Rectal smooth muscle tissue (tissue), 1 donor: ENCODE measurements around the gene XAB2.

Experiments used
- H3K27ac ChIP-seq: one replicate; pipeline ENCODE4 v1.7.0; 2013; ENCODE audit warnings: low read depth, low read length, inconsistent platforms
- H3K27me3 ChIP-seq: one replicate; pipeline ENCODE4 v1.7.0; 2013; ENCODE audit warnings: low read length; ENCODE audit not compliant: control insufficient read depth, insufficient read depth
- H3K36me3 ChIP-seq: one replicate; pipeline ENCODE4 v1.7.0; 2013; ENCODE audit warnings: low read length; ENCODE audit not compliant: control insufficient read depth, insufficient read depth
- H3K4me1 ChIP-seq: one replicate; pipeline ENCODE4 v1.7.0; 2013; ENCODE audit warnings: low read length; ENCODE audit not compliant: control insufficient read depth, insufficient read depth
- H3K4me3 ChIP-seq: one replicate; pipeline ENCODE4 v1.7.0; 2013; ENCODE audit warnings: low read length
- H3K9ac ChIP-seq: one replicate; pipeline ENCODE4 v1.7.0; 2013; ENCODE audit warnings: low read length

Gene XAB2

GRCh38 chr19:7663706-7664105 lies 34.4 kb upstream of the XAB2 start:
- Histone ChIP-seq H3K27me3 (no peaks in the 10 kb centered on the region), H3K4me3 (no peak overlapping the region), H3K9ac (no peak overlapping the region), H3K27ac (no peak overlapping the region), H3K4me1 (no peaks in the 10 kb centered on the region), H3K36me3 (no peaks in the 10 kb centered on the region)

DNA sequence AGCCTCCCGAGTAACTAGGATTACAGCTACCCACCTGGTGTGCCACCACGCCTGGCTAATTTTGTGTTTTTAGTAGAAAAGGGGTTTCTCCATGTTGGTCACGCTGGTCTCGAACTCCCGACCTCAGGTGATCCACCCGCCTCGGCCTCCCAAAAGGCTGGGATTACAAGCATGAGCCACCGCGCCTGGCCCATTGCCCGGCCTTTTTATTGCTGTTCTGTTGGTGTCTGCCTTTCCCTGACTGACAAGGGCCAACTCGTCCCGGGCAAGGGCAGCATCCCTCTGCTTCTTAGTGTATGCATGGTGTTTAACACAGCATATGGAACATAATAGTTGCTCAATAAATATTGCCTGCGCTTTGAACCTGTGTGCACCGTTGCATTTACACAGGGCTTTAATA lies 33.3 kb upstream of the XAB2 start:
- H3K4me1 ChIP-seq, result no peaks in the 10 kb centered on the region
- no peaks in the 10 kb centered on the region for H3K27me3 ChIP-seq
- H3K36me3 ChIP-seq, result no peaks in the 10 kb centered on the region
- no peak overlapping the region for H3K4me3 ChIP-seq
- no peak overlapping the region for H3K9ac ChIP-seq
- H3K27ac ChIP-seq, result no peak overlapping the region

GRCh38 chr19:7661744-7662538 lies 32.6 kb upstream of the XAB2 start:
- H3K4me3 ChIP-seq, result no peak overlapping the region
- H3K27ac ChIP-seq, result no peak overlapping the region
- H3K4me1 ChIP-seq, result no peaks in the 10 kb centered on the region
- no peaks in the 10 kb centered on the region for H3K27me3 ChIP-seq
- H3K36me3 ChIP-seq, result no peaks in the 10 kb centered on the region
- no peak overlapping the region for H3K9ac ChIP-seq

GRCh38 chr19:7658219-7658686 lies 28.9 kb upstream of the XAB2 start:
- Histone ChIP-seq H3K9ac (no peak overlapping the region), H3K27ac (no peak overlapping the region), H3K27me3 (no peaks in the 10 kb centered on the region), H3K4me1 (no peaks in the 10 kb centered on the region), H3K4me3 (no peak overlapping the region), H3K36me3 (no peaks in the 10 kb centered on the region)

DNA sequence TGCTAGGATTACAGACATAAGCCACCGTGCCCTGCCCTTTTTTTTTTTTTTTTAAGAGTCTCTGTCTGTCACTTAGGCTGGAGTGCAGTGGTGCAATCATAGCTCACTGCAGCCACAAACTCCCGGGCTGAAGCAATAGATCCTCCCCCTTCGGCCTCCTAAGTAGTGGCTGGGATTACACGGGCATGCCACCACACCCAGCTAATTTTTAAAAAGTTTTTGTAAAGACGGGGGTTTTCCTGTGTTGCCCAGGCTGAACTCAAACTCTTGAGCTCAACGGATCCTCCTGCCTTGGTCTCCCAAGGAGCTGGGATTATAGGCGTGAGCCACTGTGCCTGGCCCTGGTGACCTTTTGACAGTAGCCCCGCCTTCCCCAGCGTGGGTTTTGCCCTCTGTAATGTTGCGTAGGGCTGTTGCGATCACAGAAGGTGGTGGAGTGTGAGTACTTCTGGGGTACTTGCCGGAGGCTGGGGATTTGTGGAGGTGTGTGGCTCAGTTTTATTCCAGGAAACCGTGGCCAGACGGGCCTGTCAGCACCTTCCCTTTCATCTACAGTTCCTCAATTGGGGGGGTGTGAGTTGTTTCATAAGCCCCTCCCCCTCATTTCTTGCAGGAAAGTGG lies 27.9 kb upstream of the XAB2 start:
- Histone ChIP-seq H3K36me3 (no peaks in the 10 kb centered on the region), H3K27ac (no peak overlapping the region), H3K4me1 (peaks cover 1% of the 10 kb centered on the region), H3K9ac (no peak overlapping the region), H3K27me3 (no peaks in the 10 kb centered on the region), H3K4me3 (no peak overlapping the region)

GRCh38 chr19:7655581-7655980 lies 26.2 kb upstream of the XAB2 start:
- Histone ChIP-seq H3K9ac (no peak overlapping the region), H3K4me3 (no peak overlapping the region), H3K27me3 (no peaks in the 10 kb centered on the region), H3K4me1 (peaks cover 3% of the 10 kb centered on the region), H3K36me3 (no peaks in the 10 kb centered on the region), H3K27ac (no peak overlapping the region)

DNA sequence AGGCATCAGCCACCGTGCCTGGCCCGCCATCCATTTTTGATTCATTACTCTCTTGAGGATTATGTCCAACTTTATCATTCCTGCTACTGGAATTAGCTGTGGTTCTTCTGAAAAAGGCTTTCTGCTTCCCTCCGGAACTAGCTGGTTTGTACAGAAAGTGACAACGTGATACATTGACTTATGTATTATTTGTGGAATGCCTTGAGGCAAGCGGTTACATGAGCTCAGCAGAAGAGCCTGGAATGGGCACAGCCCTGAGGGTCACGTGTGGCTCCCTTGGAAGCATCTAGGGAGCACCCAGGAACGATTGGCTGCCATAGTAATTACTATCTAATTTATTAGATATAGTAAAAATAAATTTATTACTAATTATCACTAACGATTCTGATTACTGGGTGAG lies 25.1 kb upstream of the XAB2 start:
- Histone ChIP-seq H3K27ac (no peak overlapping the region), H3K9ac (no peak overlapping the region), H3K4me3 (no peak overlapping the region), H3K4me1 (peaks cover 3% of the 10 kb centered on the region), H3K36me3 (no peaks in the 10 kb centered on the region), H3K27me3 (no peaks in the 10 kb centered on the region)

DNA sequence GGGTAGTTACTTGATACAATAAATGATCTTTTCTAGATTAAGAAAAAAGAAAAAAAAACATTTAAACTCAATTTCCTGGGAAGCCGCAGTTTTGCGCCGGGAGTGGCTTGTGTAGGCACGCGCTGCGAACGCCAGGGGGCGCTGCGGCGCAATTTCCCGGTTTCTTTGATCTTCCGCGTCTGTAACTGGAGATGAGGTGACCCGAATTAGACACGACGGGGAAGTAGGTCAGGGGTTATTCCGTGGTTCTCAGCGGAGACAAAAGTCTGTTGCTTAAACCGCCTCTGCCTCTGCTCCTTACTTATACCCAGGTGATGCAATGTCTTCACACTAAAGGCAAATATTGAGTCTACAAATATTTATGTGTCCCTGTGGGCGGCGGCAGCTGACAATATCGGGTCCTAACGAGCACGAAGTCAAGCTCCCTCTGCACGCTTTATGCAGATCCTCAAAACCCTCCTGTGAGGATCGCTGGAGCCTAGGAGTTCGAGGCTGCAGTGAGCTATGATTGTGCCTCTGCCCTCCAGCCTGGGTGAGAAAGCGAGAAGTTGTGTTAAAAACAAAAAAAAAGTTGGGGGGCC lies 22.8 kb upstream of the XAB2 start:
- H3K27ac ChIP-seq, result no peak overlapping the region
- peaks cover 3% of the 10 kb centered on the region for H3K4me1 ChIP-seq
- no peaks in the 10 kb centered on the region for H3K36me3 ChIP-seq
- peak overlapping the region; percentile 30 for H3K9ac ChIP-seq
- peak overlapping the region; percentile 59 for H3K4me3 ChIP-seq
- H3K27me3 ChIP-seq, result no peaks in the 10 kb centered on the region

DNA sequence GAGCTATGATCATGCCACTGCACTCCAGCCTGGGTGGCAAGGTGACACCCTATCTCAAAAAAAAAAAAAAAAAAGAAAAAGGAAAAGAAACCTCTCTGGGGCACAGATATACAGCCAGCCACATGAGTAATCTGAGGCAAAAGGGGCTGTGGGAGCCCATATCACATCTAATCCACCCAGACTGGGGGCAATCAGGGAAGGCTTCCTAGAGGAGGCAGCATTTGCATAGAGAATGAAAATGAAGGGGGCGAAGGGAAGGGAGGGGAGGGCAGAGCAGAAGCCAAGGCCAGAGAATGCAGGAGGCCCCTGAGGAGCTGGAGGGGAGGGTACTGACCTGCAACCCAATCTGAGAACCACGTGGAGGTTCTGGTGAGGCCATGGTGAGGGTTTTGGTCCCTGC lies 20.8 kb upstream of the XAB2 start:
- peaks cover 3% of the 10 kb centered on the region for H3K4me1 ChIP-seq
- no peaks in the 10 kb centered on the region for H3K36me3 ChIP-seq
- no peak overlapping the region for H3K27ac ChIP-seq
- H3K4me3 ChIP-seq, result no peak overlapping the region
- no peaks in the 10 kb centered on the region for H3K27me3 ChIP-seq
- no peak overlapping the region for H3K9ac ChIP-seq

DNA sequence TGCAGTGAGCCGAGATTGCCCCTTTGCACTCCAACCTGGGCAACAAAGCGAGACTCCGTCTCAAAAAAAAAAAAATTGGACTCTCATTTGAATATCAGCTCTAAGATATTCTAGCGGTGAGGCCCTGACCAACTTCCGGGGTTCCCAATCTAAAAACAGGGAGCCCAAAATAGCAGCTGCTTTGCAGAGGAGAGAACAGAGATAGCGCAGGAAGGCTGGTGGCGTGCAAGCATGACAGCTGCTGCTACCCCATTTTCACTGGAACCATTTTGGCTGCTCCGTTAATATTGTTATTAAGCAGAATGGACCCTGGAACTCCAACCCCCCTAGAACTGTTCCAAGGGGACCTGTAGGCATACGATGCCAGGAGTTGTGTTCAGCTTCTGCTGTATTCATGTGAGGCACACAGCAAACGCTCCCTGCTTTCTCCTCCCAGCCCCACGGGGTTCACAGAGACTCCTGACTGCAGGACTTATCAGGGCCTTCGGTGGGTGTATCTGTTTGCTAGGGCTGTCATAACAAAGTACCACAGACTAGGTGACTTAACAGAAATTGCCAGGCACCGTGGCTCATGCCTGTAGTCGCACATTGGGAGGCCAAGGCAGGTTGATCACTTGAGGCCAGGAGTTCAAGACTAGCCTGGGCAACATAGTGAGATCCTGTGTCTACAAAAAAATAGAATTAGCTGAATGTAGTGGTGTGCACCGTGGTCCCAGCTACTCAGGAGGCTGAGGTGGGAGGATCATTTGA lies 19.1 kb upstream of the XAB2 start:
- peaks cover 3% of the 10 kb centered on the region for H3K4me1 ChIP-seq
- no peak overlapping the region for H3K9ac ChIP-seq
- no peak overlapping the region for H3K27ac ChIP-seq
- H3K4me3 ChIP-seq, result no peak overlapping the region
- H3K27me3 ChIP-seq, result no peaks in the 10 kb centered on the region
- no peaks in the 10 kb centered on the region for H3K36me3 ChIP-seq

GRCh38 chr19:7647156-7647555 lies 17.8 kb upstream of the XAB2 start:
- Histone ChIP-seq H3K4me3 (no peak overlapping the region), H3K4me1 (peaks cover 1% of the 10 kb centered on the region), H3K36me3 (no peaks in the 10 kb centered on the region), H3K27ac (no peak overlapping the region), H3K9ac (no peak overlapping the region), H3K27me3 (no peaks in the 10 kb centered on the region)

DNA sequence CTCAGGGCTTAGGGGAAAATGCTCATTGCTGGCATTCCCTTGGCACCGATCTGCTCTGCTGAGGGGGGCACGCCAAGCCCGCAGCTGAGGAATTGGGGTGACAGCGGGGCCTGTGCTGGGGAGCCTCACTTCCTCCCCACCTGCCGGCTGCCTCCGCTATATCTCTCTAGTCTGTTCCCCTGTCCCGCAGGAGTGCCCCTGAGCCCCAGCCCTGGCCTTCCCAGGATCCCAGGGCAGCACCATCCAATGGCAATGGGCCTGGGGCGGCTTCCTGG lies 17.0 kb upstream of the XAB2 start:
- H3K4me1 ChIP-seq, result no peaks in the 10 kb centered on the region
- H3K36me3 ChIP-seq, result no peaks in the 10 kb centered on the region
- H3K27ac ChIP-seq, result no peak overlapping the region
- H3K27me3 ChIP-seq, result no peaks in the 10 kb centered on the region
- H3K9ac ChIP-seq, result no peak overlapping the region
- no peak overlapping the region for H3K4me3 ChIP-seq
